ENCODE measurements around the gene C1QTNF8.
A peak's percentile ranks its signal among the peaks of the same experiment; 100 is the strongest.
"Not testable (repeated sequence)": the region's sequence is repeated elsewhere in the genome, so short reads cannot be mapped to it uniquely, and the experiment has no call there.

The C1QTNF8 gene

DNA sequence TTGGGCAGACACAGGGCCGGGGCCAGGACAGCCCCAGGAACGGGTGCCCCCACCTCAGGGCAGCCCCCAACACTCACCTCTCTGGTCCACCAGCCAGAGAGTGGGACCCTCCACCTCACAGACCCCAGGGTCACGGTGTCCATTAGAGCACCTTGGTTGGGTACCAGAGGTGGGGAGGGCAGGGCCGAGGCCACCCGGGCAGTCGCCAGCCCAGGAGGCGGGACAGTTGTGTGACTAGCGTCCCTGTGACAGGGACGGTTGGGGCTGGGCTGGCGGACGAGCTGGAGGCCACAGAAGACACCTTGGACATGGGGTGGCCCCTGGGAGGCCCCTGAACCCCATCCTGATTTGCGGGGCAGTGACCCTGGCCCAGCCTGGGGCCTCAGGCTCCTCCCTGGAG, 11.7 kb upstream of the C1QTNF8 start:
- DNase-seq = no peak

GRCh38 chr16:1107141-1107540, 11.1 kb upstream of the C1QTNF8 start:
- DNase-seq = no peak

GRCh38 chr16:1106659-1107058, 10.6 kb upstream of the C1QTNF8 start:
- DNase-seq = no peak

DNA sequence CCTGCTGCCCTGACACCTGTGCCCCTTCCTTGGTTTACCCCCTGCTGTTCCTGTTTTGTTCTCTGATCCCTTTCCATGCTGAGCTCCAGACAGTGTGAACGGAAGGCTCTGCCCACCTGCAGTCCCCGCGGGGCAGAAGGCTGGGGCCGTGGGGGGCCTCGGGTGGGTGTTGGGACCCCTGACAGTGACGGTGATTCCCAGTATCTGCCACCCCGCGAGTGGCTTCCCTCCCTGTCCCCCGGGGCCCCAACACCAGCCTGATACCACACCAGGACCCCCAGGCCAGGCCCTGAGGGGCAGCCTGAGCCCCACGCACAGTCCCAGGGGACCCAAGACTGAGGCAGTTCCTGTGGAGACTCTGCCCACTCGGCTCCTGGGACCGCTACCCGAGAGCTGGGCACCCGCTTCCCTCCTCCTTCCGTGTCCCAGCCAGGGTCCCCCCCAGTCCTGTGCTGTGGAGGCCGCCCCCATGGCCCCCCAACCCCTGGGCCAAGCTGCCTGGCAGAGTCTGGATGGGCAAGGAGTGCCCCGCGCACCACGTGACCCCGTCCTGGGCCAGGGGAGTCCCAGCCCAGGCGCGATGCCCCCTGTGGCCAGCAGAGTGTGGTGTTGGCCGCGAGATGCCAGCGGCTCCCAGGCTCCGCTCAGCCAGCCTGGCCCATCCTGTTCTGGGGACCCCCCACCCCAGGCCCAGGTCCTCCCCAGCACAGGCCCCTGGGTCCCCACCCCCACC, 10.0 kb upstream of the C1QTNF8 start:
- DNase-seq = peak in 2 of 4 experiments; percentile 21 to 50

GRCh38 chr16:1103636-1103980, 7.6 kb upstream of the C1QTNF8 start:
- DNase-seq = no peak

GRCh38 chr16:1102921-1103635, 7.0 kb upstream of the C1QTNF8 start:
- DNase-seq = peak; percentile 27 to 70 (median 58)

DNA sequence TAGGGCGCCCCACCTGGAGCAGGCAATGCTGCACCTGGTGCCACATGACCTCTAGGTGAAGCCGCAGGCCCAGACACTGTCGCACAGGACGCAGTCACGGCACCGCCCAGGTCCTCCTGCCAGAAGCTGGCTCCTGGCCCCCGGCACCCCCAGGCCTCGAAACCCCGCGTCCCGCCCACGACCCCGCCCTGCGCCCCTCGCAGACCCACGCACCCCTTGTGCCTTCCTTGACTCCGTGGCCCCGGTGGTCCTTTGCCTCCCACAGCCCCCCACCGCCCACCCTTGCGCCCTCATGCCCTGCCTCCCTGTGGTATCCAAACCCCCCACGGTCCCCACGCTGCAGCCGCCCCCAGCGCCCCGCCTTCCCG, 6.3 kb upstream of the C1QTNF8 start:
- no peak for DNase-seq

DNA sequence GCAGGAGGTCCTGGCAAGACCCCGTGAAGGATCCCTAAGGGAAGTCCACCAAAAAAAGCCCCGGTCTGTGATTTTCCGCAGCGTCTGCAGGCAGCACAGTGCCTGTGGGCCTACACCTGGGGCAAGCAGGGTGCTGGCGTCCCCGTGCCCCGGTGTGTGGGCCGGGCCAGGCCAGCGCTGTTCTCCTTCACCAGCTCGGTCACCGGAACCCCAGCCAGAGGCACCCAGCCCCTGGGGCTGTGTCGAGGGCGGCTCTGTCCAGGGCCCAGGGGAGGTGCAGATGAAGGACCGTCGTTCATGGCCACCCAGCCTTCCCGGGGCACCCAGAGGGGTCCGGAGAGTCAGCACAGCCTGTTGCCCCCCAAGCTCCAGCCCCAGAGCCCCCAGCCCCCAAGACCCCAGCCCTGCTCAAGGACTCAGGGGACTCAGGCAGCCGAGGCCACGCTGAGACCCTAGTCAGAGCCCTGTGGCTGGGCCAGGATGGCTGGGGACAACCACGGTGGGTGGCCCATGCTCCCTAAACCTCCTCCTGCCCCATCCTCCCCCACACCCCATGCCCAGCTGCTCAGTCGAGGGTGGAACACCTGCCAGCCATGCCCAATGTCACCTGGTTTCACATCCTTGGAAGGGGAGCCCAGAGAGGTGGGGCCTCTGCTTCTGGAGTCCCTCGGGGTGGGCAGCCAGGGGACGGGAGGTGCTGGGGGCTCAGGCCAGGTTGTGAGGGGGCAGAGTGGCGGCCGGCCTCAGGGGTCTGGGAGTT, 5.7 kb upstream of the C1QTNF8 start:
- no peak for DNase-seq

DNA sequence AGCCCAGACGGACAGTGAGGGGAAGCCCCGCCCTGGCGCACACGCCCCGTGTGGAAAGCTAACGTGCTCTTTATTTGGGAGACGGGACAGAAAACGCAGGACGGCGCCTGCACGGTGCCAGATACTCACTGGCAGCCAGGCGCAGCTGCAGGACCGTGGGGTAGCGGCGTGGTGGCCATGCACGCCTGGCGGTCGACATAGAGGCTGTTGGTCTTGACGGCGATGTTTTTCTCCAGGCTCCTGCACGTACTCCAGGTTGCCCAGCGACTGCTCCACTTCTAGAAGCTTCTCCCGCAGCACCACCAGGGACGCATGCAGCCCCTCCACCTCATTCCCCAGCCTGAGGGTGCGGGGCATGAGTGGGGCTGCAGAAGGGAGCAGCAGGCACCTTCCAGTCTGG, 5.1 kb upstream of the C1QTNF8 start:
- DNase-seq = no peak

DNA sequence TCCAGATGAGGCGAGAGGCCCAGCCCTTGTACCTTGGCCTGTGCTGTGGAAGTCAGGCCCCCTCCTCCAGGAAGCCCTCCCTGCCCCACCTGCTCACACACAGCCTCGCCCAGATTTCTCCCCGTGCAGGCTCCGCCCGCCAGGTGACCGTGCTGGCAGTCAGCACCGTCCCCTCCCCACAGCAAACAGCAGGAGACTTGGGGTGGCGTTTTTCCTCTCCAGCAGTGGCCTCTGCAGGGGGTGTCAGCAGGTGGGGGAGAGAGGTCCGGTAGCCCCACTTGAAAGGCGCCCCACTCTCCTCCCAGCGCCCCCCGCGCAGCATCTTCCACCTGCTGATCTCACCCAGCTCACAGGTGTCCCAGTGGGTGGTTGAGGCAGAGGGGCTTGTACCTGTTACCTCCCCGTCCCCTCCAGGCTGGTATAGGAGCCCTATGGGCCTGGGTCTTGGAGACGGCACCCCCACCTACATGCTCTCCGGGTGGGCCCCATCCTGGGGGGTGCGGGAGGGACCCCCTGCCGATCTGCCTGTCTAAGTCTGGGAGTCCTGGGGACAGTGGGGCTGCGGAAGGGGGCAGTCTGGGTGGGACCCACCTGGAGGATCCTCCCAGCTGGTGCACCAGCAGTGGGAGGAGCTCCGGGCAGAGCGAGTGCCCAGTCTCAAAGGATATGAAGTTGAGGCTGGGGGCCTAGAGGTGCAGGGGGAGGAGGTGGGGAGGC, 4.2 kb upstream of the C1QTNF8 start:
- no peak for DNase-seq

DNA sequence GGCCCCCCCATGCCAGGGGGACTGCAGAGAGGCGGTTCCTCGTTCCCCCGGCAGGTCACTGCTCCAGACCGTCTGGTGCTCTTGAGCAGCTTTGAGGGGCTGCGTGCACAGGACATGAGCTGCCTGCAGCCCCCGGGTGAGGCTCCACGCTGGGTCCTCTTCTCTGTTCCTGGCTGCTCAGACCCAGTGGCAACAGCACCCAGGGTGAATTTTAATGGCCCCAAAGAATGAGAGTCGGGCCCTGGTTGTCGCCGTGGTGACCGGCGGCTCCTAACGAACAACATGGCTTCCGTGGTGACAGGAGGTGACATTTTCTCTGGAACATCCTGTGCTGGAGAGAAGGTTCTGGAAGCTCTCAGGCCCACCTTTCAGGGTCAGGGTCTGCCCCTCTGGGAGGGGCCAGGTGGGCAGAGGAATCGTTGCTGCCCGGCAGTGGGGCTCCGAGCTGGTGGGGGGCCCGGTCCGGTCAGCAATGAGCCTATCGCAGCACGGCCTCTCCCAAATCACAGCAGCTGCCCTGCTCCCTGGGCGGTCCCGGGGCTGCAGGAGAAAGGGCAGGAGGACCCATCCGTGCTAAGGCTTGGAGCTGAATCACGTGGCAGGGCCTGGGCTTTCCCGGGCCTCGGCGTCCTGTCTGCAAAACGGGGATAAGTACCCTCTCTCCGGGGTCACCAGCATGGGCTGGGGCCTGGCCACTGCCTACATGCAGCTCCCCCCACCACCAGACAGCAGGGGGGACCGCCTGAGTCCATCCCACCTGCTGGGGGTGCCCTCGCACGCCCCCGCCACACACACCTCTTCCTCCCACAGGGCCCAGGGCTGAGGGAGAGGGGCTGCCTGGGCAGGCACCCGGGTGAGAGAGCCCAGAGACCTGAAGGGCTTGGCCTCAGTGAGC, 3.4 kb upstream of the C1QTNF8 start:
- DNase-seq = no peak

DNA sequence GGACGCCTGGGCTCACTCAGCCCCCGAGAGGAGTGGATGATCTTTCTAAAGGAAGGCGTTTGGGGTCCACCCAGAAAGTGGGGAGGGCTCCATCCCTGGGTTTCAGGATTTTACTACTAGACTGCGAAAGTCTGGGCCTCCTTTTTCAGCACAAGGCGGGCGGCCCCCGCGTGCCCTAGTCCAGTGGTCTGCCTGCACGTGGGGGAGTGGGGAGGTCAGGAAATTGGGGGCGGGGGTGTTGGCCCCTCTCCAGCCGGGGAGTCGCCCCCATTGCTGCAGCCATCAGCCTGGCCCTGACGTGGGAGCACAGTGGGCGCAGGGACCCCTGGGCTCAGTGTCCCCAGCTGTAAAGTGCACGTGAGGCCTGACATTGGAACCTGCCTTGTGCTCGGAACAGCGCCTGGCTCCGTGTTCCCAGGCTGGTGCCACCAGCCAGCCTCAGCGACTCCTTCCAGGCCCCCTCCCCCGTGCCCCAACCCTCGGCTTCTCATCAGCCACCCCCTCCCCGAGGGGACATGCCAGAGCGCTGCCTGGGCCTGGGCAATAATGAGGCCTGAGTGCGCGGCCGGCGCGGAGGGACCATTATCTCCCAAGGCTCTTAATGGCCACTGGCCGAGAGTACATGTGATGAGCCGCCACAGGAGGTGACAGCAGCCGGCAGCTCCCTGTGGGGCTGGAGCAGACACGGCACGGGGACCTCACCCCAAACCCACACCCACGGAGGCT, 2.4 kb upstream of the C1QTNF8 start:
- no peak for DNase-seq

DNA sequence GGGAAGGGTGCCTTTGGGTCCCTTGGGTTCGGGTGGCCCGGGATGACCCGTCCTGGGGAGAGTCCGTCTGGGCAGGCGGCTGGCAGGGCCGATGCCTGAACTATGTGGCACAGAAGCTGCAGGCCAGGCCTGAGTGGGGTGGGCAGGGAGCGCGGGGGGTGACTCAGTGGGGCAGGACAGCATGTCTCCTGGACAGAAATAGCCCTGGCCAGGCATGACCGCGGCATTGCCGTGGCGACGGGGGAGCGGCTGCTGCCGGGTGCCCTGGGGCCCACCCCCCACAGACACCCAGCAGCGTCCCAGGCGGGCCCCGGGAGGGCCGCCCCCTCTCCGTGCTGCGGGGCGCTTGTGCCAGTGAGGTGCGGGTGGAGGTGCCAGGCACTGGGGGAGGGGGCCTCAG, 1.8 kb upstream of the C1QTNF8 start:
- no peak for DNase-seq

DNA sequence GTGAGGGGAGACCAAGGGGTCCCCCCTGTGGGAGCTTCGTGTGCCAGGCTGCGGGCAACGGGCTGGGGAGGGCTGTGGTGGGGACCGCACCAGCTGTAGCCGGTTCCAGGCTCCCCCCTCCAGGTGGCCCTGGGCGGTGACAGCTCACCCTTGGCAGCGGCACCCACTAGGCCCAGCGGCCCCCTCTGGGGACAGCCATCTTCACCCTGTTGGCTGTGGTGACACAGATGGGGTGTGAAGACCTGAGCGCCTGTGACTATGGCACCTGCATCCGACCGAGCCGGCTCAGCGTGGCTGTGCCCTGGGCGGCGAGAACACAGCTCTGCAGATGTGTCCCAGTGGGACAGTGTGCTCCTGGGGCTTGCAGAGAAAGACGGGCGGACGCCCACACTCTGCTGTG, 1.1 kb upstream of the C1QTNF8 start:
- DNase-seq = no peak

GRCh38 chr16:1095450-1096168, 435 bp downstream of the C1QTNF8 start:
- DNase-seq = no peak

- DNase-seq = no peak
These were observed 1.2 kb downstream of the C1QTNF8 start for GRCh38 chr16:1094601-1095449.

DNA sequence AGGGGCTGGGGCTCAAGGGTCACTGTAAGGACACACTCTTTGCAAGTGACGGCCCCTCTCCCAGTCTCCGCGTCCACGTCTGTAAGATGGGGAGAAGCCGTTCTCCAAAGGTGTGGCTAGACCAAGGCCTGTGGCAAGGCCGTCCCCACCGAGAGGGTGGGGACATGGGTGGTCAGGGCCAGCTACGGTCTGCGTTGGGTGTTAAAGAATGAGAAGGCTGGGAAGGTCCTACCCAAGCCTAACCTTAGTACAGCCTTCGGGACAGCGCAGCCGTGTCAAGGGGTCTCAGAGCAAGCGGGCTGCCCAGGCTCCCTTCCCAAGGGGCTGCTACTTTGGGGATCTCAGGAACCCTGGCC, 1.9 kb downstream of the C1QTNF8 start:
- DNase-seq = no peak

DNA sequence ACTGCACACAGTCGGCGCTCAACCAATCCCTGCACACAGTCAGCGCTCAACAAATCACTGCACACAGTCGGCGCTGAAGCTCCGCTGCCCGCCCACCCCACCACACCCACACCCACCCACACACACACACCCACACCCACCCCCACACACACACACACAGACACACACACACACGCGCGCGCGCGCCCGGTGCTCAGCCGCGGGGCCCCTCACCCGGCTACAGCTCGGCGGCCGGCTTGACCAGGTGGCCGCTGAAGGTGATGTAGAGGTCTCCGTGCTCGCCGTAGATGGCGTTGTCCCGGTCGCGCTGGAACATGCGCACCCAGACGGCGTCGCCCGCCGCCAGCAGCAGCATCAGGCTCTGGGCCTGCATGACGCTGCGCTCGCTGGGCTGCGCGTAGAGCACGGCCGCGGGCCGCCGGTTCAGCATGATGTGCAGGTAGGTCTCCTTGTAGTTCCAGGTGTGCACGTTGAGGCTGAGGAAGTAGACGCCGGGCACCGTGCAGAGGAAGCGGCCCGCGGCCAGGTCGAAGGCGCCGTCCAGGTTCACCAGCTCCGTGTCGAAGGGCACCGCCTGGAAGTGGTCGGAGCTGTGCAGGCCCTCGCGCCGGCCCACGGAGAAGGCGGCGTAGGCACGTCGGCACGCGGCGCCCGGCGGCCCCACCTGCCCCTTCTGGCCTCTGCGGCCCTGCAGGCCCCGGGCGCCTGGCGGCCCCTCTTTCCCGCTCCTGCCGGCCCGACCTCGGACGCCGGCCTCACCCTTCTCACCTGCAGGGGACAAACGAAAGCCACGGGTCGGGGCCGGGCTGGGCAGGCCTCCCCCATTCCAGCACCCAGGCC, 2.5 kb downstream of the C1QTNF8 start:
- DNase-seq = no peak

DNA sequence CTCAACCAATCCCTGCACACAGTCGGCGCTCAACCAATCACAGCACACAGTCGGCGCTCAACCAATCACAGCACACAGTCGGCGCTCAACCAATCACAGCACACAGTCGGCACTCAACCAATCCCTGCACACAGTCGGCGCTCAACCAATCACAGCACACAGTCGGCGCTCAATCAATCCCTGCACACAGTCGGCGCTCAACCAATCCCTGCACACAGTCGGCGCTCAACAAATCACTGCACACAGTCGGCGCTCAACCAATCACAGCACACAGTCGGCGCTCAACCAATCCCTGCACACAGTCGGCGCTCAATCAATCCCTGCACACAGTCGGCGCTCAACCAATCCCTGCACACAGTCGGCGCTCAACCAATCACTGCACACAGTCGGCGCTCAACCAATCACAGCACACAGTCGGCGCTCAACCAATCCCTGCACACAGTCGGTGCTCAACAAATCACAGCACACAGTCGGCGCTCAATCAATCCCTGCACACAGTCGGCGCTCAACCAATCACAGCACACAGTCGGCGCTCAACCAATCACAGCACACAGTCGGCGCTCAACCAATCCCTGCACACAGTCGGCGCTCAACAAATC, 3.3 kb downstream of the C1QTNF8 start:
- not testable (repeated sequence) for DNase-seq

Data from activated naive CD4-positive, alpha-beta T cell (primary cell).